H1 (cell line): ENCODE data around the gene FGD4.

Experiments used
- ATF3 ChIP-seq: IDR thresholded peaks from 2 replicates; pipeline ENCODE4 v1.6.1; 2011; ENCODE audit warnings: low read depth, mild to moderate bottlenecking, low read length; ENCODE audit not compliant: insufficient read depth
- BCL11A ChIP-seq, 2 experiments: IDR thresholded peaks; one replicate each; pipeline ENCODE4 v1.6.1; 2011; ENCODE audit warnings: low read depth in 2 of 2, low read length in 2 of 2, mild to moderate bottlenecking in 2 of 2
- CBX8 ChIP-seq: fragments of 300-800, 300-1000 bp; sonication (generic); IDR thresholded peaks from 2 replicates; pipeline ENCODE4 v1.7.1; 2016; ENCODE audit warnings: low read depth, low read length, borderline replicate concordance
- CTCF ChIP-seq, 3 experiments: IDR thresholded peaks; 1 replicate in 2 of 3; 2 replicates in 1 of 3; pipeline versions ENCODE4 v1.5.1 to v1.6.1; 2011; ENCODE audit warnings: low read length in 3 of 3, mild to moderate bottlenecking in 3 of 3, inconsistent platforms in 2 of 3, low read depth in 1 of 3, moderate library complexity in 1 of 3; ENCODE audit not compliant: insufficient read depth in 1 of 3; ENCODE audit errors: control extremely low read depth in 1 of 3
- EZH2 ChIP-seq: fragments of 200-600 bp; sonication (generic); IDR thresholded peaks from 2 replicates; pipeline ENCODE4 v1.7.1; 2012; ENCODE audit warnings: low read depth, mild to moderate bottlenecking, moderate library complexity, low read length, inconsistent platforms; ENCODE audit not compliant: severe bottlenecking
- RBBP5 ChIP-seq: IDR thresholded peaks from 2 replicates; pipeline ENCODE4 v1.7.1; 2012; ENCODE audit warnings: low read depth, mild to moderate bottlenecking, inconsistent platforms, low read length, moderate library complexity, borderline replicate concordance
- RFX5 ChIP-seq: IDR thresholded peaks from 2 replicates; pipeline ENCODE4 v1.6.1; 2011; ENCODE audit warnings: low read depth, low read length, improper control_type of control experiment, borderline replicate concordance
- SP2 ChIP-seq: IDR thresholded peaks from 2 replicates; pipeline ENCODE4 v1.6.1; 2012; ENCODE audit warnings: mild to moderate bottlenecking, low read length, inconsistent platforms
- SUZ12 ChIP-seq: fragments of 200-600 bp; sonication (generic); IDR thresholded peaks from 2 replicates; pipeline ENCODE4 v1.6.1; 2012; ENCODE audit warnings: mild to moderate bottlenecking, inconsistent platforms, low read length, moderate library complexity, mixed read lengths
- ZNF274 ChIP-seq: IDR thresholded peaks from 2 replicates; pipeline ENCODE4 v1.7.0; 2012; ENCODE audit warnings: low read length, borderline replicate concordance; ENCODE audit errors: extremely low read depth

GRCh38 chr12:32400866-32401265 is 1.5 kb downstream of the FGD4 start:
- TF ChIP-seq SP2 = no peak
- TF ChIP-seq CTCF (IDR thresholded peaks at IDR 0.05; ENCODE audit: control extremely low read depth in 1 of 3, insufficient read depth in 1 of 3, low read depth in 1 of 3, low read length in 3 of 3) = no peak
- no peak for TF ChIP-seq ZNF274
- no peak for TF ChIP-seq SUZ12
- TF ChIP-seq ATF3 = no peak
- no peak for TF ChIP-seq BCL11A (IDR thresholded peaks at IDR 0.05; ENCODE audit: low read depth in 2 of 2, low read length in 2 of 2)
- TF ChIP-seq RBBP5 = no peak
- TF ChIP-seq EZH2 = no peak
- no peak for TF ChIP-seq CBX8
- no peak for TF ChIP-seq RFX5
